RWPE2 (cell line): ENCODE data around the gene TMEM54.

ENCODE experiments used
- ATAC-seq: fragments of 200-7000 bp; cut with Tn5 transposase; 3 replicates; pipeline ENCODE4 v1.9.1; 2021; ENCODE audit warnings: low read depth
- DNase-seq: peaks from one replicate; pipeline ENCODE4 v3.0.0-alpha.2; 2020; ENCODE audit warnings: low spot score
- H3K27ac ChIP-seq: fragments of 450-650 bp; 2 replicates; pipeline ENCODE4 v1.5.1; 2017; ENCODE audit warnings: mild to moderate bottlenecking; ENCODE audit not compliant: poor library complexity, severe bottlenecking
- H3K27me3 ChIP-seq: fragments of 250-450 bp; sonication (Bioruptor Pico); 2 replicates; pipeline ENCODE4 v1.5.1; 2021; ENCODE audit warnings: mild to moderate bottlenecking, moderate library complexity; ENCODE audit not compliant: insufficient read depth, poor library complexity, severe bottlenecking
- H3K36me3 ChIP-seq: fragments of 250-450 bp; sonication (Bioruptor Pico); 2 replicates; pipeline ENCODE4 v1.5.1; 2020; ENCODE audit warnings: low read depth, mild to moderate bottlenecking, moderate library complexity
- H3K4me1 ChIP-seq: fragments of 250-450 bp; sonication (Bioruptor Pico); 2 replicates; pipeline ENCODE4 v1.5.1; 2021; ENCODE audit warnings: mild to moderate bottlenecking, moderate library complexity; ENCODE audit not compliant: insufficient read depth, poor library complexity, severe bottlenecking
- H3K4me3 ChIP-seq: fragments of 250-450 bp; sonication (Bioruptor Pico); 2 replicates; pipeline ENCODE4 v1.5.1; 2021; ENCODE audit warnings: mild to moderate bottlenecking, moderate library complexity; ENCODE audit not compliant: severe bottlenecking
- H3K9me3 ChIP-seq: fragments of 250-450 bp; sonication (Bioruptor Pico); 2 replicates; pipeline ENCODE4 v1.5.1; 2021; ENCODE audit warnings: mild to moderate bottlenecking, moderate library complexity; ENCODE audit not compliant: severe bottlenecking
- TF ChIP-seq, protein P1 (sequence below): fragments of 450-650 bp; IDR thresholded peaks from one replicate; pipeline ENCODE4 v1.5.1; 2017; ENCODE audit warnings: mild to moderate bottlenecking, moderate library complexity; ENCODE audit not compliant: poor library complexity, severe bottlenecking

The TMEM54 gene

DNA sequence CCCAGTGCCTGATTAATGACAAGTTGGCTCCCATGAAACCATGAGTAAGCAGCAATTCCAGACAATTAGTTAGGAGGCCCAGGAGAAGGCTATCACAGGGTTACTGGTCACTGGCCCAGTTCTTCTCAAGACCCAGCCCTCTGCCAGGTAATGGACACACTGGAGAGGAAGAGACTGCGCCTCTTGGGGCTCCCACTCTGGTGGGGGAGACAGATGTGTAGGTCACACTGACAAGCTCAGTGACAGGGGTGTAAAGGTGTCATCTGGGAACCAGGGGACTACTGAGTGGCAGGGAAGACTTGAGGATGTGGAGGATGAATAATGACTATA is 10.0 kb downstream of the TMEM54 start:
- Histone ChIP-seq H3K27me3 (peaks cover 13% of the 10 kb centered on the region), H3K4me1 (no peaks in the 10 kb centered on the region), H3K9me3 (no peaks in the 10 kb centered on the region), H3K4me3 (no peak overlapping the region), H3K27ac (no peak overlapping the region), H3K36me3 (no peaks in the 10 kb centered on the region)
- TF ChIP-seq, protein P1, sequence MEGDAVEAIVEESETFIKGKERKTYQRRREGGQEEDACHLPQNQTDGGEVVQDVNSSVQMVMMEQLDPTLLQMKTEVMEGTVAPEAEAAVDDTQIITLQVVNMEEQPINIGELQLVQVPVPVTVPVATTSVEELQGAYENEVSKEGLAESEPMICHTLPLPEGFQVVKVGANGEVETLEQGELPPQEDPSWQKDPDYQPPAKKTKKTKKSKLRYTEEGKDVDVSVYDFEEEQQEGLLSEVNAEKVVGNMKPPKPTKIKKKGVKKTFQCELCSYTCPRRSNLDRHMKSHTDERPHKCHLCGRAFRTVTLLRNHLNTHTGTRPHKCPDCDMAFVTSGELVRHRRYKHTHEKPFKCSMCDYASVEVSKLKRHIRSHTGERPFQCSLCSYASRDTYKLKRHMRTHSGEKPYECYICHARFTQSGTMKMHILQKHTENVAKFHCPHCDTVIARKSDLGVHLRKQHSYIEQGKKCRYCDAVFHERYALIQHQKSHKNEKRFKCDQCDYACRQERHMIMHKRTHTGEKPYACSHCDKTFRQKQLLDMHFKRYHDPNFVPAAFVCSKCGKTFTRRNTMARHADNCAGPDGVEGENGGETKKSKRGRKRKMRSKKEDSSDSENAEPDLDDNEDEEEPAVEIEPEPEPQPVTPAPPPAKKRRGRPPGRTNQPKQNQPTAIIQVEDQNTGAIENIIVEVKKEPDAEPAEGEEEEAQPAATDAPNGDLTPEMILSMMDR = no peak
- ATAC-seq = no peak
- no peak for DNase-seq

DNA sequence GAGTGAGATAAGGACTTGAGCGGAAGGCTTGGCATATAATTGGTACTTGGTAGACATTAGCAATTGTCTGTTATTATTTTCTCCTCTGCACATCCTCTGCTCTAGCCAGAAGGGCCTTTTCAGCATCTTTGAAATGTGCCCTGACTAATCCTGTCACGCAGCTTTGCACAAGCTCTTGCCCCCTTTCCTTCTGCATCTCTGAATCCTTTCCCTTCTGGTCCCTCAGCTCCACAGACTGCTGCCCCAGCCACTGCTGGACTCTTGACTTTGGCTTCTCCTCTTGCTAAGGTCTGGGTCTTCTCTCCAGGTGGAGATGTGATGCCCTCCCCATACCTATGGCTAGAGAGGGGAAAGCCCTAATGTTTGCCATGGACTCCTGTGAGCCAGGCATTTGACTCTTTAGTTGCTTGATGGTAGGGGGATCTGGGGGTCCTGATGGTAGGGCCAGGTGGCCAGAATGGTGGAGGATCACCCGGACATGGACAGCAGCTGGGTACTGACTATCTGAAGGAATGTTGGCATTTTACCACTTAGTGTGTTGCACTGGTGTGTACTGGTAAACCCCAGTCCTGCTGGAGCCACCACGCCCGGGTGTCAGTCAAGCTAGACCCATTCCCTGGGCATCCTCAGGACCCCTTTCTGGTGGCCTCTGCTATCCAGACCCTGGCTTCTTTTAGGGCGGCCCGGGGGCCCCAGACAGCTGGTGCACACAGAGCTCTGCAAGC is 10.5 kb downstream of the TMEM54 start:
- H3K9me3 ChIP-seq = no peaks in the 10 kb centered on the region
- H3K36me3 ChIP-seq = no peaks in the 10 kb centered on the region
- ATAC-seq (no peak), DNase-seq (no peak)
- H3K4me3 ChIP-seq = no peak overlapping the region
- H3K27me3 ChIP-seq = peaks cover 19% of the 10 kb centered on the region
- no peak overlapping the region for H3K27ac ChIP-seq
- H3K4me1 ChIP-seq = no peaks in the 10 kb centered on the region
- TF ChIP-seq, protein P1 = no peak

DNA sequence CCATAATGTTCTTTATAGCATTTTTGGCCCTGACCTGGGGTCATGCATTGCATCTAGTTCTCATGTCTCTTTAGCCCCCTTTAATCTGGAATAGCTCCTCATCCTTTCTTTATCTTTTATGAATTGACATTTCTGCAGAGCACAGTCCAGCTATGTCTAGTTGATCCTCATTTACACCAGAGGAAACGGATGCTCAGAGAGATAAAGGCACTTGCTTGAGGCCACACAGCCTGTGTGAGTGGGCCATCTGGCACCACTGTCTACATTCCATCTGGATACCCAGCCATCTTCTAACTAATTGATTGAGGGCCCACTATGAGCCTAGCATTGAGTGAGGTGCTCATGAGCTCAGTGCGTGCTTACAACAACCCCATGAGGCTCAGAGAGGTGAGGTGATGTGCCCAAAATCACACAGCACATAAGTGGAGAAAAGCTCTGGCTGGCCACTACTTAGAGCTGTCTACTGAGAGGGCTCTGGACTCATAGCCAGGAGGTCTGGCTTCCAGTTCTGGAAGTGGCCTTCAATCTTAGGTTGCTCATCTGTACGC is 11.4 kb downstream of the TMEM54 start:
- Histone ChIP-seq H3K27me3 (peaks cover 27% of the 10 kb centered on the region), H3K4me3 (no peak overlapping the region), H3K9me3 (no peaks in the 10 kb centered on the region), H3K36me3 (no peaks in the 10 kb centered on the region), H3K27ac (no peak overlapping the region), H3K4me1 (no peaks in the 10 kb centered on the region)
- DNase-seq (no peak), ATAC-seq (no peak)
- TF ChIP-seq, protein P1 = no peak

DNA sequence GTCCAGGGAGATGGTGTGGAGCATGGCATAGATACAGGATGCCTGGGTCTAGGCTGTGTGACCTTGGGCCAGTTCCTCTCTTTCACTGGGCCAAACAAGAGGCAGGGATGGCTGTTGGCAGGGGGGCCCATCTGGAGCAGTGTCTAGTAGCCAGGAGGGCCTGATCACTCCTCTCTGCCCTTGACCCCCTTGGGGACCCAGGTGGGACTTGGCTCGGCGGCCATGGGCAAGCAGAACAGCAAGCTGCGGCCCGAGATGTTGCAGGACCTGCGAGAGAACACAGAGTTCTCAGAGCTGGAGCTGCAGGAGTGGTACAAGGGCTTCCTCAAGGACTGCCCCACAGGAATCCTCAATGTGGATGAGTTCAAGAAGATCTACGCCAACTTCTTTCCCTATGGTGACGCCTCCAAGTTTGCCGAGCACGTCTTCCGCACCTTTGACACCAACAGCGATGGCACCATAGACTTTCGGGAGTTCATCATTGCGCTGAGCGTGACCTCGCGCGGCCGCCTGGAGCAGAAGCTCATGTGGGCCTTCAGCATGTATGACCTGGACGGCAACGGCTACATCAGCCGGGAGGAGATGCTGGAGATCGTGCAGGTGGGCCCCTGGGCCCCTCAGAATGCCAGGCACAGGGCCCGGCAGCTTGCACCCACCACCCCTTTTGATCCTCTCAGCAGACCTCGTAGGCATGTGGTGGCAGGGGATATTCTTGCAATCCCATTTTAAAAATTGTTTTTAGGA is 12.3 kb downstream of the TMEM54 start:
- TF ChIP-seq, protein P1 = no peak
- Histone ChIP-seq H3K4me1 (no peaks in the 10 kb centered on the region), H3K27ac (no peak overlapping the region), H3K9me3 (no peaks in the 10 kb centered on the region), H3K27me3 (peaks cover 30% of the 10 kb centered on the region), H3K4me3 (no peak overlapping the region), H3K36me3 (no peaks in the 10 kb centered on the region)
- DNase-seq = no peak
- ATAC-seq = no peak
